ENCODE measurements around the gene LDHAL6B. TPM values are rescaled to one million over a fixed set of nuclear protein-coding genes. Genes with fewer than 3 reads are reported as not detected.

The LDHAL6B gene
- polyA plus RNA-seq, 1 donor (not counting 4 experiments of a cell fraction or from before 2014, with no cell fraction given), result not detected

- Histone ChIP-seq H3K79me2 (ENCODE audit: control insufficient read depth, insufficient read depth, low read length) (no peaks in the 10 kb centered on the region), H3K4me1 (ENCODE audit: control insufficient read depth, extremely low read depth, insufficient read depth, low read length) (no peaks in the 10 kb centered on the region), H3K4me3 (ENCODE audit: control insufficient read depth in 2 of 3, extremely low read depth in 1 of 3, insufficient read depth in 2 of 3, low read depth in 1 of 3, low read length in 3 of 3) (no peak overlapping the region), H3K9me1 (ENCODE audit: control insufficient read depth, extremely low read depth, insufficient read depth, low read length) (no peaks in the 10 kb centered on the region), H4K20me1 (ENCODE audit: control insufficient read depth, extremely low read depth, insufficient read depth, low read length) (no peaks in the 10 kb centered on the region), H3K27ac (ENCODE audit: control insufficient read depth, insufficient read depth, low read length) (no peak overlapping the region), H2AFZ (ENCODE audit: control insufficient read depth, low read length) (no peak overlapping the region), H3K9ac (ENCODE audit: control insufficient read depth, extremely low read depth, insufficient read depth, low read length) (no peak overlapping the region), H3K9me3 (ENCODE audit: control insufficient read depth, low read depth, low read length) (no peaks in the 10 kb centered on the region), H3K36me3 (ENCODE audit: control insufficient read depth in 2 of 2, extremely low read depth in 1 of 2, insufficient read depth in 2 of 2, low read length in 2 of 2) (peaks cover 41 to 74% of the 10 kb centered on the region in 2 experiments), H3K27me3 (ENCODE audit: control insufficient read depth, extremely low read depth, insufficient read depth, low read length) (no peaks in the 10 kb centered on the region), H3K4me2 (ENCODE audit: control insufficient read depth, extremely low read depth, insufficient read depth, low read depth, low read length) (no peak overlapping the region)
- no peak for DNase-seq (ENCODE audit: low read depth, low spot score)
- dilution Hi-C loops (cut with MboI; ENCODE audit: extremely low pct_ligation_motif_present, low sequenced_read_pairs), result no loop called here
- TF ChIP-seq, protein P1, sequence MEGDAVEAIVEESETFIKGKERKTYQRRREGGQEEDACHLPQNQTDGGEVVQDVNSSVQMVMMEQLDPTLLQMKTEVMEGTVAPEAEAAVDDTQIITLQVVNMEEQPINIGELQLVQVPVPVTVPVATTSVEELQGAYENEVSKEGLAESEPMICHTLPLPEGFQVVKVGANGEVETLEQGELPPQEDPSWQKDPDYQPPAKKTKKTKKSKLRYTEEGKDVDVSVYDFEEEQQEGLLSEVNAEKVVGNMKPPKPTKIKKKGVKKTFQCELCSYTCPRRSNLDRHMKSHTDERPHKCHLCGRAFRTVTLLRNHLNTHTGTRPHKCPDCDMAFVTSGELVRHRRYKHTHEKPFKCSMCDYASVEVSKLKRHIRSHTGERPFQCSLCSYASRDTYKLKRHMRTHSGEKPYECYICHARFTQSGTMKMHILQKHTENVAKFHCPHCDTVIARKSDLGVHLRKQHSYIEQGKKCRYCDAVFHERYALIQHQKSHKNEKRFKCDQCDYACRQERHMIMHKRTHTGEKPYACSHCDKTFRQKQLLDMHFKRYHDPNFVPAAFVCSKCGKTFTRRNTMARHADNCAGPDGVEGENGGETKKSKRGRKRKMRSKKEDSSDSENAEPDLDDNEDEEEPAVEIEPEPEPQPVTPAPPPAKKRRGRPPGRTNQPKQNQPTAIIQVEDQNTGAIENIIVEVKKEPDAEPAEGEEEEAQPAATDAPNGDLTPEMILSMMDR (optimal IDR thresholded peaks at IDR 0.05 in 1 of 3, IDR thresholded peaks at IDR 0.05 in 1 of 3, conservative IDR thresholded peaks at IDR 0.05 in 1 of 3; ENCODE audit: extremely low read depth in 1 of 3, insufficient read depth in 2 of 3, low read length in 3 of 3), result no peak
- TF ChIP-seq EZH2 (IDR thresholded peaks at IDR 0.05; ENCODE audit: low read length), result no peak
- no peak for FAIRE-seq
Measured at GRCh38 chr15:59208613-59209249, 2.1 kb downstream of the LDHAL6B start.

DNA sequence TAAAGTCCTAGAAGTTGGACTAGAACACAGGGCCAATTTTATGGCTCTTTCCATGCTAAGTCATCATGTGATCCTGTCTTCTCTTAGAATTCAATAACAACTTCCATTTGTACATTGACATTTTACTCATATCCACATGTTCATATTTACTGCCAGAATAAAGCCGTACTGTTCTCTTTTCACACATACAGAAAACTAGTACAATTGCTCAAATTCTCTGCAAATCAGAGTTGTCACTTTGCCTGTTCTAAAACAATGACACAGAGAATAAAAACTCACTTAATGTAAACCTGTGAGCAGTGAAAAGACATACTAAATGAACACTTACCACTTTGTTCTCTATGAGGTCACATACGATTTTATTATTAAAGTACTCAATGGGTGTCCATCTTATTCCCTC is 3.5 kb downstream of the LDHAL6B start:
- Histone ChIP-seq H3K4me1 (ENCODE audit: control insufficient read depth, extremely low read depth, insufficient read depth, low read length) (no peaks in the 10 kb centered on the region), H3K9ac (ENCODE audit: control insufficient read depth, extremely low read depth, insufficient read depth, low read length) (no peak overlapping the region), H3K27me3 (ENCODE audit: control insufficient read depth, extremely low read depth, insufficient read depth, low read length) (no peaks in the 10 kb centered on the region), H4K20me1 (ENCODE audit: control insufficient read depth, extremely low read depth, insufficient read depth, low read length) (no peaks in the 10 kb centered on the region), H3K4me2 (ENCODE audit: control insufficient read depth, extremely low read depth, insufficient read depth, low read depth, low read length) (no peak overlapping the region), H3K27ac (ENCODE audit: control insufficient read depth, insufficient read depth, low read length) (no peak overlapping the region), H3K79me2 (ENCODE audit: control insufficient read depth, insufficient read depth, low read length) (no peaks in the 10 kb centered on the region), H3K9me1 (ENCODE audit: control insufficient read depth, extremely low read depth, insufficient read depth, low read length) (no peaks in the 10 kb centered on the region), H3K36me3 (ENCODE audit: control insufficient read depth in 2 of 2, extremely low read depth in 1 of 2, insufficient read depth in 2 of 2, low read length in 2 of 2) (peaks cover 42 to 60% of the 10 kb centered on the region in 2 experiments), H3K4me3 (ENCODE audit: control insufficient read depth in 2 of 3, extremely low read depth in 1 of 3, insufficient read depth in 2 of 3, low read depth in 1 of 3, low read length in 3 of 3) (no peak overlapping the region), H3K9me3 (ENCODE audit: control insufficient read depth, low read depth, low read length) (no peaks in the 10 kb centered on the region), H2AFZ (ENCODE audit: control insufficient read depth, low read length) (no peak overlapping the region)
- no peak for DNase-seq (ENCODE audit: low read depth, low spot score)
- dilution Hi-C loops (cut with MboI; ENCODE audit: extremely low pct_ligation_motif_present, low sequenced_read_pairs), result no loop called here
- no peak for FAIRE-seq
- TF ChIP-seq EZH2 (IDR thresholded peaks at IDR 0.05; ENCODE audit: low read length), result no peak
- TF ChIP-seq, protein P1 (optimal IDR thresholded peaks at IDR 0.05 in 1 of 3, IDR thresholded peaks at IDR 0.05 in 1 of 3, conservative IDR thresholded peaks at IDR 0.05 in 1 of 3; ENCODE audit: extremely low read depth in 1 of 3, insufficient read depth in 2 of 3, low read length in 3 of 3), result no peak

Data from keratinocyte (primary cell).